Measurements from ENCODE around the gene TCF20.

The TCF20 gene

GRCh38 chr22:42233879-42234278, 36.6 kb downstream of the TCF20 start:
- WGBS, result 34% methylated on average over 3 of the region's 3 CpGs
- no peak overlapping the region for H2AK5ac ChIP-seq (ENCODE audit: low read length, severe bottlenecking)
- peaks cover 2% of the 10 kb centered on the region for H3K4me1 ChIP-seq (ENCODE audit: control insufficient read depth, insufficient read depth, low read depth, low read length)
- H2AFZ ChIP-seq (ENCODE audit: low read depth, low read length), result no peak overlapping the region
- no peak overlapping the region for H4K91ac ChIP-seq (ENCODE audit: low read length)
- no peak overlapping the region for H3K4ac ChIP-seq (ENCODE audit: low read depth in 1 of 2, low read length in 2 of 2)
- no peaks in the 10 kb centered on the region for H3K36me3 ChIP-seq (ENCODE audit: control insufficient read depth in 1 of 2, insufficient read depth in 2 of 2, low read depth in 1 of 2, low read length in 2 of 2)
- no peak overlapping the region for H3K4me2 ChIP-seq (ENCODE audit: low read length, poor library complexity, severe bottlenecking)
- no peak overlapping the region for H2BK15ac ChIP-seq (ENCODE audit: low read depth, poor library complexity, severe bottlenecking)
- no peaks in the 10 kb centered on the region for H3K27me3 ChIP-seq (ENCODE audit: control insufficient read depth in 1 of 2, insufficient read depth in 1 of 2, low read length in 2 of 2)
- H3K18ac ChIP-seq (ENCODE audit: low read depth in 1 of 2, low read length in 2 of 2), result no peak overlapping the region
- H3K27ac ChIP-seq (ENCODE audit: low read length, poor library complexity, severe bottlenecking), result no peak overlapping the region
- H3K79me1 ChIP-seq (replicated peaks; ENCODE audit: low read length, poor library complexity, severe bottlenecking), result peaks cover 24% of the 10 kb centered on the region
- no peak overlapping the region for H3K4me3 ChIP-seq (ENCODE audit: insufficient read depth in 1 of 2, low read depth in 1 of 2, low read length in 2 of 2)
- H3K9ac ChIP-seq (ENCODE audit: low read length), result no peak overlapping the region
- no peak for DNase-seq
- no peak overlapping the region for H2BK5ac ChIP-seq (ENCODE audit: low read depth, low read length, poor library complexity, severe bottlenecking)
- H2BK120ac ChIP-seq (ENCODE audit: low read depth, low read length), result no peak overlapping the region
- H3K14ac ChIP-seq (ENCODE audit: low read length in 2 of 2), result no peak overlapping the region
- no peak overlapping the region for H2BK12ac ChIP-seq (ENCODE audit: low read length in 2 of 2)
- no peak overlapping the region for H3K23ac ChIP-seq (ENCODE audit: low read length in 2 of 2)
- H3K9me3 ChIP-seq (ENCODE audit: control insufficient read depth, low read length), result peaks cover 13% of the 10 kb centered on the region
- H4K8ac ChIP-seq (ENCODE audit: low read length), result no peak overlapping the region

GRCh38 chr22:42231929-42232328, 38.5 kb downstream of the TCF20 start:
- no peak overlapping the region for H3K4me2 ChIP-seq (ENCODE audit: low read length, poor library complexity, severe bottlenecking)
- no peaks in the 10 kb centered on the region for H3K9me3 ChIP-seq (ENCODE audit: control insufficient read depth, low read length)
- WGBS, result 98% methylated on average over 3 of the region's 3 CpGs
- no peak overlapping the region for H3K4ac ChIP-seq (ENCODE audit: low read depth in 1 of 2, low read length in 2 of 2)
- H2BK5ac ChIP-seq (ENCODE audit: low read depth, low read length, poor library complexity, severe bottlenecking), result no peak overlapping the region
- no peak overlapping the region for H2AK5ac ChIP-seq (ENCODE audit: low read length, severe bottlenecking)
- H3K27ac ChIP-seq (ENCODE audit: low read length, poor library complexity, severe bottlenecking), result no peak overlapping the region
- H3K23ac ChIP-seq (ENCODE audit: low read length in 2 of 2), result no peak overlapping the region
- H4K91ac ChIP-seq (ENCODE audit: low read length), result no peak overlapping the region
- H2BK120ac ChIP-seq (ENCODE audit: low read depth, low read length), result no peak overlapping the region
- no peak overlapping the region for H2BK15ac ChIP-seq (ENCODE audit: low read depth, poor library complexity, severe bottlenecking)
- no peak overlapping the region for H3K14ac ChIP-seq (ENCODE audit: low read length in 2 of 2)
- no peaks in the 10 kb centered on the region for H3K27me3 ChIP-seq (ENCODE audit: control insufficient read depth in 1 of 2, insufficient read depth in 1 of 2, low read length in 2 of 2)
- peaks cover 28% of the 10 kb centered on the region for H3K79me1 ChIP-seq (replicated peaks; ENCODE audit: low read length, poor library complexity, severe bottlenecking)
- no peak overlapping the region for H2AFZ ChIP-seq (ENCODE audit: low read depth, low read length)
- DNase-seq, result no peak
- H3K4me3 ChIP-seq (ENCODE audit: insufficient read depth in 1 of 2, low read depth in 1 of 2, low read length in 2 of 2), result no peak overlapping the region
- no peak overlapping the region for H3K9ac ChIP-seq (ENCODE audit: low read length)
- H4K8ac ChIP-seq (ENCODE audit: low read length), result peak overlapping the region; percentile 7
- no peak overlapping the region for H3K18ac ChIP-seq (ENCODE audit: low read depth in 1 of 2, low read length in 2 of 2)
- peaks cover 2% of the 10 kb centered on the region for H3K4me1 ChIP-seq (ENCODE audit: control insufficient read depth, insufficient read depth, low read depth, low read length)
- no peak overlapping the region for H2BK12ac ChIP-seq (ENCODE audit: low read length in 2 of 2)
- no peaks in the 10 kb centered on the region for H3K36me3 ChIP-seq (ENCODE audit: control insufficient read depth in 1 of 2, insufficient read depth in 2 of 2, low read depth in 1 of 2, low read length in 2 of 2)

- no peak overlapping the region for H4K8ac ChIP-seq (ENCODE audit: low read length)
- no peak for DNase-seq
- H2BK120ac ChIP-seq (ENCODE audit: low read depth, low read length), result no peak overlapping the region
- no peak overlapping the region for H4K91ac ChIP-seq (ENCODE audit: low read length)
- no peak overlapping the region for H3K4ac ChIP-seq (ENCODE audit: low read depth in 1 of 2, low read length in 2 of 2)
- no peak overlapping the region for H2AFZ ChIP-seq (ENCODE audit: low read depth, low read length)
- H3K36me3 ChIP-seq (ENCODE audit: control insufficient read depth in 1 of 2, insufficient read depth in 2 of 2, low read depth in 1 of 2, low read length in 2 of 2), result no peaks in the 10 kb centered on the region
- no peak overlapping the region for H3K9ac ChIP-seq (ENCODE audit: low read length)
- H2BK5ac ChIP-seq (ENCODE audit: low read depth, low read length, poor library complexity, severe bottlenecking), result no peak overlapping the region
- no peak overlapping the region for H2BK12ac ChIP-seq (ENCODE audit: low read length in 2 of 2)
- H3K14ac ChIP-seq (ENCODE audit: low read length in 2 of 2), result no peak overlapping the region
- H3K4me2 ChIP-seq (ENCODE audit: low read length, poor library complexity, severe bottlenecking), result no peak overlapping the region
- H3K4me1 ChIP-seq (ENCODE audit: control insufficient read depth, insufficient read depth, low read depth, low read length), result peaks cover 2% of the 10 kb centered on the region
- H3K23ac ChIP-seq (ENCODE audit: low read length in 2 of 2), result no peak overlapping the region
- WGBS, result 93% methylated on average over 6 of the region's 6 CpGs
- no peak overlapping the region for H2AK5ac ChIP-seq (ENCODE audit: low read length, severe bottlenecking)
- no peak overlapping the region for H3K27ac ChIP-seq (ENCODE audit: low read length, poor library complexity, severe bottlenecking)
- no peaks in the 10 kb centered on the region for H3K27me3 ChIP-seq (ENCODE audit: control insufficient read depth in 1 of 2, insufficient read depth in 1 of 2, low read length in 2 of 2)
- peaks cover 36% of the 10 kb centered on the region for H3K79me1 ChIP-seq (replicated peaks; ENCODE audit: low read length, poor library complexity, severe bottlenecking)
- no peak overlapping the region for H3K18ac ChIP-seq (ENCODE audit: low read depth in 1 of 2, low read length in 2 of 2)
- peak overlapping the region in 1 of 2 experiments; percentile 21 for H3K4me3 ChIP-seq (ENCODE audit: insufficient read depth in 1 of 2, low read depth in 1 of 2, low read length in 2 of 2)
- H3K9me3 ChIP-seq (ENCODE audit: control insufficient read depth, low read length), result no peaks in the 10 kb centered on the region
- H2BK15ac ChIP-seq (ENCODE audit: low read depth, poor library complexity, severe bottlenecking), result no peak overlapping the region
Measured at GRCh38 chr22:42229455-42230149, 40.9 kb downstream of the TCF20 start.

DNA sequence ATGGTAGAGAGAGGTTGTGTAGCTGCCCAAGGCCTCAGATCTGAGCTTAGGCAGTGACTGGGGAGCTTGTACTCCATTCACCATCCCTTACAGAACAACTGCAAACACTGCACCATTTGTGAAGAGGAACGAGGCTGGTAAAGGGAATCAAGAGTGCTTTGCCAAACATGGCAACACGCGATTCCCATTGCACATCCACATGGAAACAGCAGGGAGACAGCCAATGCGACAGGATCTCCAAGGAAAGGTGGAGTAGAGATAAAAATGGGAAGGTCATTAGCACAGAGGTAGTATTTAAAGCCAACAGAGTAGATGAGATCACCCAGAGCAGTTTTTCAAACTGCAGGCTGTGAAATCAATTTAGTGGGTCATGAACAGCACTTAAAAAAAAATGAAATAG, 42.0 kb downstream of the TCF20 start:
- Histone ChIP-seq H2BK5ac (ENCODE audit: low read depth, low read length, poor library complexity, severe bottlenecking) (no peak overlapping the region), H3K14ac (ENCODE audit: low read length in 2 of 2) (no peak overlapping the region), H3K4me2 (ENCODE audit: low read length, poor library complexity, severe bottlenecking) (no peak overlapping the region), H3K36me3 (ENCODE audit: control insufficient read depth in 1 of 2, insufficient read depth in 2 of 2, low read depth in 1 of 2, low read length in 2 of 2) (no peaks in the 10 kb centered on the region), H3K79me1 (replicated peaks; ENCODE audit: low read length, poor library complexity, severe bottlenecking) (peaks cover 36% of the 10 kb centered on the region), H3K4ac (ENCODE audit: low read depth in 1 of 2, low read length in 2 of 2) (no peak overlapping the region), H2AK5ac (ENCODE audit: low read length, severe bottlenecking) (no peak overlapping the region), H3K27ac (ENCODE audit: low read length, poor library complexity, severe bottlenecking) (no peak overlapping the region), H3K9me3 (ENCODE audit: control insufficient read depth, low read length) (no peaks in the 10 kb centered on the region), H4K8ac (ENCODE audit: low read length) (no peak overlapping the region), H3K18ac (ENCODE audit: low read depth in 1 of 2, low read length in 2 of 2) (no peak overlapping the region), H3K9ac (ENCODE audit: low read length) (no peak overlapping the region), H2BK120ac (ENCODE audit: low read depth, low read length) (no peak overlapping the region), H3K27me3 (ENCODE audit: control insufficient read depth in 1 of 2, insufficient read depth in 1 of 2, low read length in 2 of 2) (no peaks in the 10 kb centered on the region), H2AFZ (ENCODE audit: low read depth, low read length) (no peak overlapping the region), H2BK12ac (ENCODE audit: low read length in 2 of 2) (no peak overlapping the region), H3K4me3 (ENCODE audit: insufficient read depth in 1 of 2, low read depth in 1 of 2, low read length in 2 of 2) (no peak overlapping the region), H4K91ac (ENCODE audit: low read length) (no peak overlapping the region), H2BK15ac (ENCODE audit: low read depth, poor library complexity, severe bottlenecking) (no peak overlapping the region), H3K4me1 (ENCODE audit: control insufficient read depth, insufficient read depth, low read depth, low read length) (peaks cover 2% of the 10 kb centered on the region), H3K23ac (ENCODE audit: low read length in 2 of 2) (no peak overlapping the region)
- no peak for DNase-seq
- 96% methylated on average over 4 of the region's 4 CpGs for WGBS

Measured in mesenchymal stem cell (in vitro differentiated cells and primary cell).